CD14-positive monocyte (primary cell): ENCODE data around the gene GALNTL6. TPM values are rescaled to one million over a fixed set of nuclear protein-coding genes. Genes with fewer than 3 reads are reported as not detected.

Experiments
- DNase-seq, 3 donors: peaks; one replicate each; pipeline ENCODE4 v3.0.0-alpha.2; 2011 to 2022
- H2AFZ ChIP-seq: 2 replicates; pipeline ENCODE4 v1.6.0; 2012; ENCODE audit warnings: mild to moderate bottlenecking, low read depth, low read length, inconsistent platforms; ENCODE audit not compliant: insufficient read depth, poor library complexity, severe bottlenecking
- H3K27ac ChIP-seq, 2 donors: 1 replicate in 1 of 2; 2 replicates in 1 of 2; pipeline ENCODE4 v1.5.1; 2012 to 2013; ENCODE audit warnings: low read length in 2 of 2, control low read depth in 1 of 2, inconsistent platforms in 1 of 2, low read depth in 1 of 2, mild to moderate bottlenecking in 1 of 2
- H3K27me3 ChIP-seq, 2 donors: one replicate each; pipeline versions ENCODE4 v1.6.0 to v1.6.1; 2011 to 2013; ENCODE audit warnings: low read length in 2 of 2; ENCODE audit not compliant: control insufficient read depth in 2 of 2, insufficient read depth in 2 of 2
- H3K36me3 ChIP-seq, 2 donors: replicated peaks in 1 of 2; 1 replicate in 1 of 2; 2 replicates in 1 of 2; pipeline versions ENCODE4 v1.5.1 to v1.6.1; 2012 to 2013; ENCODE audit warnings: low read length in 2 of 2, control low read depth in 1 of 2, inconsistent platforms in 1 of 2, mild to moderate bottlenecking in 1 of 2; ENCODE audit not compliant: insufficient read depth in 2 of 2, control insufficient read depth in 1 of 2
- H3K4me1 ChIP-seq, 2 donors: 1 replicate in 1 of 2; 2 replicates in 1 of 2; pipeline versions ENCODE4 v1.5.1 to v1.6.1; 2012 to 2013; ENCODE audit warnings: low read length in 2 of 2, control low read depth in 1 of 2, inconsistent platforms in 1 of 2, mild to moderate bottlenecking in 1 of 2, moderate library complexity in 1 of 2; ENCODE audit not compliant: insufficient read depth in 2 of 2, control insufficient read depth in 1 of 2
- H3K4me2 ChIP-seq: replicated peaks from 2 replicates; pipeline ENCODE3; 2012; ENCODE audit warnings: low read length, moderate library complexity, mild to moderate bottlenecking; ENCODE audit not compliant: poor library complexity, severe bottlenecking; ENCODE audit errors: extremely low read depth
- H3K4me3 ChIP-seq, 3 experiments: fragments of 200-600 bp in 1 of 3; sonication (generic) in 1 of 3; replicated peaks in 1 of 3; 1 replicate in 2 of 3; 2 replicates in 1 of 3; pipeline ENCODE4 v1.5.1; 2011 to 2013; ENCODE audit warnings: low read length in 3 of 3, mild to moderate bottlenecking in 3 of 3, control low read depth in 2 of 3, low read depth in 2 of 3, inconsistent platforms in 1 of 3, moderate library complexity in 1 of 3
- H3K79me2 ChIP-seq: 2 replicates; pipeline ENCODE4 v1.6.0; 2012; ENCODE audit warnings: mild to moderate bottlenecking, control low read depth, inconsistent platforms, low read length, moderate library complexity; ENCODE audit not compliant: insufficient read depth
- H3K9ac ChIP-seq: 2 replicates; pipeline ENCODE4 v1.6.0; 2017; ENCODE audit warnings: low read length, mild to moderate bottlenecking; ENCODE audit not compliant: insufficient read depth, poor library complexity, severe bottlenecking
- H3K9me3 ChIP-seq, 2 donors: replicated peaks in 1 of 2; 1 replicate in 1 of 2; 2 replicates in 1 of 2; pipeline versions ENCODE4 v1.5.1 to v1.6.1; 2012 to 2013; ENCODE audit warnings: low read length in 2 of 2, control low read depth in 1 of 2; ENCODE audit not compliant: control insufficient read depth in 1 of 2, insufficient read depth in 1 of 2
- H4K20me1 ChIP-seq: 2 replicates; pipeline ENCODE4 v1.6.0; 2012; ENCODE audit warnings: mild to moderate bottlenecking, low read length, control low read depth, moderate library complexity; ENCODE audit not compliant: insufficient read depth
- H3K27ac Mint-ChIP-seq, 7 donors: one replicate each; pipeline ENCODE4 v1.8.0; 2020; ENCODE audit warnings: mild to moderate bottlenecking in 7 of 7, mixed read lengths in 7 of 7, moderate library complexity in 6 of 7, inconsistent platforms in 2 of 7
- H3K27me3 Mint-ChIP-seq, 3 donors: one replicate each; pipeline ENCODE4 v1.8.0; 2021 to 2022; ENCODE audit warnings: low read depth in 3 of 3, mild to moderate bottlenecking in 3 of 3, mixed read lengths in 3 of 3, moderate library complexity in 3 of 3, inconsistent platforms in 1 of 3
- H3K36me3 Mint-ChIP-seq, 2 donors: one replicate each; pipeline ENCODE4 v1.8.0; 2020; ENCODE audit warnings: mixed read lengths in 2 of 2, inconsistent platforms in 1 of 2, mild to moderate bottlenecking in 1 of 2
- H3K4me1 Mint-ChIP-seq: one replicate; pipeline ENCODE4 v1.8.0; 2020; ENCODE audit warnings: mild to moderate bottlenecking, mixed read lengths
- H3K4me3 Mint-ChIP-seq, 2 donors: one replicate each; pipeline ENCODE4 v1.8.0; 2020; ENCODE audit warnings: mild to moderate bottlenecking in 2 of 2, mixed read lengths in 2 of 2, moderate library complexity in 1 of 2
- H3K9me3 Mint-ChIP-seq, 7 donors: one replicate each; pipeline ENCODE4 v1.8.0; 2020 to 2022; ENCODE audit warnings: mixed read lengths in 7 of 7, mild to moderate bottlenecking in 6 of 7, moderate library complexity in 6 of 7, inconsistent platforms in 2 of 7
- intact Hi-C, 2 donors: fragments of 100-400 bp; cut with micrococcal nuclease; formaldehyde crosslinking; loops; one replicate each; pipeline versions ENCODE4 v1.15.0 to v1.15.1; 2023
- polyA plus RNA-seq, 3 donors: library from polyadenylated mRNA; depleted of rRNA in 1 of 3; unstranded in 2 of 3; stranded (reverse) in 1 of 3; fragments of 300-500 nt in 2 of 3; fragments of >200 nt in 1 of 3; fragmentation: Illumina TruSeq in 2 of 3; gene quantifications; 1 replicate in 2 of 3; 2 replicates in 1 of 3; pipeline ENCODE4 v1.2.3, GENCODE V29; 2012 to 2021
- TF ChIP-seq, protein P1 (sequence below): fragments of 200-600 bp; IDR thresholded peaks from one replicate; pipeline ENCODE4 v1.8.0; 2022; ENCODE audit warnings: antibody characterized with exemption, mild to moderate bottlenecking

GALNTL6 gene
- polyA plus RNA-seq, 3 donors, result 0.05 TPM; not detected in 2

GRCh38 chr4:172497321-172497720 is 684.1 kb downstream of the GALNTL6 start:
- Mint-ChIP-seq H3K27me3 (peaks cover 0 to 1% (median 0%) of the 10 kb centered on the region in 3 donors), H3K4me3 (no peak overlapping the region)
- no peak overlapping the region for H2AFZ ChIP-seq

DNA sequence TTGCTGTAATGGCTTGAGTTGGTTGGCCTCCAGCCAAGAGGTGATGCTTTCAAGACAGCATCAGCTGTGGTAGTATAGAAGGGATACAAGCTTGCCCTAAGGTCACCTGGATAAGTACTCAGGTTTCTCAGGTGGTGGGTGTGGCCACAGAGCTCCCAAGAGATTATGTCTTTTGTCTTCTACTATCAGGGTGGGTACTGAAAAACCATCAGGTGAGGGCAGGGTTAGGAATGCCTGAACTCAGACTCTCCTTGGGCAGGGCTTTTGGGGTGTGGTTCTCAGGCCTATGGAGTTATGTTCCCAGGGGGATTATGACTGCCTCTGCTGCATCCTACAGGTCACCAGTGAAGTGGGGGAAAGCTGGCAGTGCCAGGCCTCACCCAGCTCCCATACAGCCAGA is 700.8 kb downstream of the GALNTL6 start:
- H3K4me3 Mint-ChIP-seq, result no peak overlapping the region
- no peaks in the 10 kb centered on the region for H3K4me1 ChIP-seq
- no peak overlapping the region for H3K4me3 ChIP-seq
- H3K79me2 ChIP-seq, result no peaks in the 10 kb centered on the region
- no peaks in the 10 kb centered on the region for H3K36me3 Mint-ChIP-seq
- peaks cover 0 to 14% (median 4%) of the 10 kb centered on the region in 7 donors for H3K9me3 Mint-ChIP-seq
- no peak overlapping the region for H3K27ac Mint-ChIP-seq
- no peak overlapping the region for H3K4me2 ChIP-seq
- H2AFZ ChIP-seq, result no peak overlapping the region
- peaks cover 0 to 4% of the 10 kb centered on the region in 2 donors for H3K9me3 ChIP-seq
- intact Hi-C loops, result no loop called here
- no peaks in the 10 kb centered on the region for H4K20me1 ChIP-seq
- TF ChIP-seq, protein P1, sequence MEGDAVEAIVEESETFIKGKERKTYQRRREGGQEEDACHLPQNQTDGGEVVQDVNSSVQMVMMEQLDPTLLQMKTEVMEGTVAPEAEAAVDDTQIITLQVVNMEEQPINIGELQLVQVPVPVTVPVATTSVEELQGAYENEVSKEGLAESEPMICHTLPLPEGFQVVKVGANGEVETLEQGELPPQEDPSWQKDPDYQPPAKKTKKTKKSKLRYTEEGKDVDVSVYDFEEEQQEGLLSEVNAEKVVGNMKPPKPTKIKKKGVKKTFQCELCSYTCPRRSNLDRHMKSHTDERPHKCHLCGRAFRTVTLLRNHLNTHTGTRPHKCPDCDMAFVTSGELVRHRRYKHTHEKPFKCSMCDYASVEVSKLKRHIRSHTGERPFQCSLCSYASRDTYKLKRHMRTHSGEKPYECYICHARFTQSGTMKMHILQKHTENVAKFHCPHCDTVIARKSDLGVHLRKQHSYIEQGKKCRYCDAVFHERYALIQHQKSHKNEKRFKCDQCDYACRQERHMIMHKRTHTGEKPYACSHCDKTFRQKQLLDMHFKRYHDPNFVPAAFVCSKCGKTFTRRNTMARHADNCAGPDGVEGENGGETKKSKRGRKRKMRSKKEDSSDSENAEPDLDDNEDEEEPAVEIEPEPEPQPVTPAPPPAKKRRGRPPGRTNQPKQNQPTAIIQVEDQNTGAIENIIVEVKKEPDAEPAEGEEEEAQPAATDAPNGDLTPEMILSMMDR, result no peak
- DNase-seq, result no peak
- H3K4me1 Mint-ChIP-seq, result no peaks in the 10 kb centered on the region
- no peaks in the 10 kb centered on the region for H3K27me3 ChIP-seq
- no peak overlapping the region for H3K27ac ChIP-seq
- no peak overlapping the region for H3K9ac ChIP-seq
- H3K36me3 ChIP-seq, result no peaks in the 10 kb centered on the region
- peaks cover 0 to 2% (median 0%) of the 10 kb centered on the region in 3 donors for H3K27me3 Mint-ChIP-seq

More at GRCh38 chr4:172497321-172497720, 684.1 kb downstream of the GALNTL6 start:
- Histone ChIP-seq H3K27ac (no peak overlapping the region), H3K4me3 (no peak overlapping the region), H3K36me3 (no peaks in the 10 kb centered on the region), H3K79me2 (no peaks in the 10 kb centered on the region), H3K9ac (no peak overlapping the region), H3K9me3 (no peaks in the 10 kb centered on the region), H3K4me1 (no peaks in the 10 kb centered on the region), H4K20me1 (no peaks in the 10 kb centered on the region), H3K27me3 (no peaks in the 10 kb centered on the region), H3K4me2 (no peak overlapping the region)
- DNase-seq, result no peak
- intact Hi-C loops, result no loop called here
- no peaks in the 10 kb centered on the region for H3K36me3 Mint-ChIP-seq
- H3K27ac Mint-ChIP-seq, result no peak overlapping the region
- no peaks in the 10 kb centered on the region for H3K4me1 Mint-ChIP-seq
- TF ChIP-seq, protein P1, result no peak
- H3K9me3 Mint-ChIP-seq, result peaks cover 0 to 6% (median 0%) of the 10 kb centered on the region in 7 donors
